GM21737 (cell line): Measurements from ENCODE around the gene SLC38A2.
"Not testable (repeated sequence)": the region's sequence is repeated elsewhere in the genome, so short reads cannot be mapped to it uniquely, and the experiment has no call there.

ENCODE experiments used
- ATAC-seq: cut with Tn5 transposase; IDR thresholded peaks from one replicate; pipeline ENCODE4 v1.9.1; 2021; ENCODE audit warnings: mild to moderate bottlenecking, moderate library complexity; ENCODE audit not compliant: unreplicated experiment

Gene SLC38A2

GRCh38 chr12:46332260-46332659 lies 40.3 kb downstream of the SLC38A2 start:
- ATAC-seq = no peak

GRCh38 chr12:46325075-46325474 lies 47.5 kb downstream of the SLC38A2 start:
- not testable (repeated sequence) for ATAC-seq

GRCh38 chr12:46320731-46321130 lies 51.8 kb downstream of the SLC38A2 start:
- ATAC-seq = no peak

GRCh38 chr12:46318037-46318436 lies 54.5 kb downstream of the SLC38A2 start:
- ATAC-seq = no peak
